Suprapubic skin (tissue), 3 donors: ENCODE results near the gene RASSF8.

Experiments used
- EP300 ChIP-seq: sonication (generic); formaldehyde crosslinking; IDR thresholded peaks from one replicate; pipeline ENCODE4 v1.6.1; 2017; ENCODE audit warnings: antibody characterized with exemption
- TF ChIP-seq, protein P1 (sequence below), 2 donors: fragments of 200-600 bp in 1 of 2; fragments of 450-650 bp in 1 of 2; sonication (generic) in 1 of 2; IDR thresholded peaks; one replicate each; pipeline ENCODE4 v1.5.1; 2016 to 2019; ENCODE audit warnings: antibody characterized with exemption in 2 of 2, mild to moderate bottlenecking in 1 of 2, moderate library complexity in 1 of 2

DNA sequence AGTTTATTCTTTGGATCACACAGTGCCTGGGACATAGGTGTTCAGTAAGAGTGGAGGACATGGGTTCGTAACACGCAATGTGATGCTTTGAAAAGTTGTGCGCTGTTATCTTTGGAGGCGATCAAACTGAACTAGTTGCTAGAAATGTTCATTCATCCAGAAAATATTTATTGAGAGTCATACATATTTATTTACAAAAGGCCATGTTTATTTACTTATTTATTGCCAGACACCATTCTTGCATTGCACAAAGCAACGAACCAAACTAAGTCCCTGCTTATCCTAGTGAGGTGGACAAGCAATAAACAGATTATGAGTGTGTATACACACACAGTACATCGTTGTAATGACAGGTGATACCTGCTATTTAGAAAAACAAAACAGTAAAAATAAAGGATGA, 153.8 kb downstream of the RASSF8 start:
- TF ChIP-seq, protein P1, sequence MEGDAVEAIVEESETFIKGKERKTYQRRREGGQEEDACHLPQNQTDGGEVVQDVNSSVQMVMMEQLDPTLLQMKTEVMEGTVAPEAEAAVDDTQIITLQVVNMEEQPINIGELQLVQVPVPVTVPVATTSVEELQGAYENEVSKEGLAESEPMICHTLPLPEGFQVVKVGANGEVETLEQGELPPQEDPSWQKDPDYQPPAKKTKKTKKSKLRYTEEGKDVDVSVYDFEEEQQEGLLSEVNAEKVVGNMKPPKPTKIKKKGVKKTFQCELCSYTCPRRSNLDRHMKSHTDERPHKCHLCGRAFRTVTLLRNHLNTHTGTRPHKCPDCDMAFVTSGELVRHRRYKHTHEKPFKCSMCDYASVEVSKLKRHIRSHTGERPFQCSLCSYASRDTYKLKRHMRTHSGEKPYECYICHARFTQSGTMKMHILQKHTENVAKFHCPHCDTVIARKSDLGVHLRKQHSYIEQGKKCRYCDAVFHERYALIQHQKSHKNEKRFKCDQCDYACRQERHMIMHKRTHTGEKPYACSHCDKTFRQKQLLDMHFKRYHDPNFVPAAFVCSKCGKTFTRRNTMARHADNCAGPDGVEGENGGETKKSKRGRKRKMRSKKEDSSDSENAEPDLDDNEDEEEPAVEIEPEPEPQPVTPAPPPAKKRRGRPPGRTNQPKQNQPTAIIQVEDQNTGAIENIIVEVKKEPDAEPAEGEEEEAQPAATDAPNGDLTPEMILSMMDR (IDR thresholded peaks at IDR 0.05): no peak
- no peak for TF ChIP-seq EP300
